Neural cell (in vitro differentiated cells): ENCODE measurements around the gene DIAPH2.
A peak's percentile ranks its signal among the peaks of the same experiment; 100 is the strongest.

ENCODE experiments used
- EP300 ChIP-seq: fragments of 450-650 bp; conservative IDR thresholded peaks from 2 replicates; pipeline ENCODE4 v1.6.1; 2014; ENCODE audit warnings: antibody characterized with exemption, mild to moderate bottlenecking, moderate library complexity; ENCODE audit not compliant: poor library complexity, severe bottlenecking
- EZH2 ChIP-seq: fragments of 200-600, 300-800 bp; shearing (Covaris generic), sonication (generic); IDR thresholded peaks from 2 replicates; pipeline ENCODE4 v1.6.1; 2014; ENCODE audit warnings: antibody characterized with exemption, low read length, borderline replicate concordance, mild to moderate bottlenecking; ENCODE audit not compliant: insufficient read depth, poor library complexity, severe bottlenecking
- MXI1 ChIP-seq: fragments of 450-650 bp; conservative IDR thresholded peaks from 2 replicates; pipeline ENCODE4 v1.6.1; 2014; ENCODE audit warnings: antibody characterized with exemption, mild to moderate bottlenecking; ENCODE audit not compliant: poor library complexity, severe bottlenecking
- POLR2AphosphoS5 ChIP-seq: IDR thresholded peaks from 2 replicates; pipeline ENCODE4 v1.6.1; 2012
- RAD21 ChIP-seq: fragments of 450-650 bp; conservative IDR thresholded peaks from 2 replicates; pipeline ENCODE4 v1.6.1; 2014; ENCODE audit warnings: antibody characterized with exemption, mild to moderate bottlenecking, moderate library complexity
- REST ChIP-seq: IDR thresholded peaks from 2 replicates; pipeline ENCODE4 v1.6.1; 2012; ENCODE audit warnings: borderline replicate concordance
- TAF1 ChIP-seq: IDR thresholded peaks from 2 replicates; pipeline ENCODE4 v1.6.1; 2012; ENCODE audit warnings: low read depth
- TF ChIP-seq, protein P1 (sequence below): fragments of 450-650 bp; IDR thresholded peaks from 2 replicates; pipeline ENCODE4 v1.5.1; 2014; ENCODE audit warnings: antibody characterized with exemption, mild to moderate bottlenecking, moderate library complexity; ENCODE audit not compliant: poor library complexity, severe bottlenecking

DNA sequence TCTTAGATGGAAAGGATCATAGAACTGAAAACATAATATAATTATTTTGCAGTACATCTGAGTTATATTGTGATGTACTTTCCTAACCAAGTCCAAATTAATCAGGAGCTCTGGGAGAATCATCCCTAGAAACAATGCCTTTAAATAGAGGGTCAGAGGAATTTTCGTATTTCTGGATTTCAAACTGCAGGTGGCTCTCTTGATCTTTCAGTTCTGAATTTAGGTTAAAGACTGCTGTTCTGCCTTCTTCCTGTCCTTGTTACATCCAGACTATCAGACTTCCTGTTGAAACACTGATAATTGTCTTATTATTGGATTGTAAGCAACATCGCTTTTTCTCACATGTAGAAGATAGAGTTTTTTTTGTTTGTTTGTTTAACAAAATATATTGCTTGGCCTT lies 341.8 kb downstream of the DIAPH2 start:
- TF ChIP-seq, protein P1, sequence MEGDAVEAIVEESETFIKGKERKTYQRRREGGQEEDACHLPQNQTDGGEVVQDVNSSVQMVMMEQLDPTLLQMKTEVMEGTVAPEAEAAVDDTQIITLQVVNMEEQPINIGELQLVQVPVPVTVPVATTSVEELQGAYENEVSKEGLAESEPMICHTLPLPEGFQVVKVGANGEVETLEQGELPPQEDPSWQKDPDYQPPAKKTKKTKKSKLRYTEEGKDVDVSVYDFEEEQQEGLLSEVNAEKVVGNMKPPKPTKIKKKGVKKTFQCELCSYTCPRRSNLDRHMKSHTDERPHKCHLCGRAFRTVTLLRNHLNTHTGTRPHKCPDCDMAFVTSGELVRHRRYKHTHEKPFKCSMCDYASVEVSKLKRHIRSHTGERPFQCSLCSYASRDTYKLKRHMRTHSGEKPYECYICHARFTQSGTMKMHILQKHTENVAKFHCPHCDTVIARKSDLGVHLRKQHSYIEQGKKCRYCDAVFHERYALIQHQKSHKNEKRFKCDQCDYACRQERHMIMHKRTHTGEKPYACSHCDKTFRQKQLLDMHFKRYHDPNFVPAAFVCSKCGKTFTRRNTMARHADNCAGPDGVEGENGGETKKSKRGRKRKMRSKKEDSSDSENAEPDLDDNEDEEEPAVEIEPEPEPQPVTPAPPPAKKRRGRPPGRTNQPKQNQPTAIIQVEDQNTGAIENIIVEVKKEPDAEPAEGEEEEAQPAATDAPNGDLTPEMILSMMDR, result no peak
- TF ChIP-seq EZH2 (no peak), EP300 (no peak), MXI1 (no peak), RAD21 (peak; percentile 42), TAF1 (no peak), POLR2AphosphoS5 (no peak), REST (no peak)
